Rectal smooth muscle tissue (tissue), 1 donor: ENCODE results near the gene MARCO.
"Not testable (repeated sequence)": the region's sequence is repeated elsewhere in the genome, so short reads cannot be mapped to it uniquely, and the experiment has no call there.

Experiments used
- H3K27ac ChIP-seq: one replicate; pipeline ENCODE4 v1.7.0; 2013; ENCODE audit warnings: low read depth, low read length, inconsistent platforms
- H3K27me3 ChIP-seq: one replicate; pipeline ENCODE4 v1.7.0; 2013; ENCODE audit warnings: low read length; ENCODE audit not compliant: control insufficient read depth, insufficient read depth
- H3K36me3 ChIP-seq: one replicate; pipeline ENCODE4 v1.7.0; 2013; ENCODE audit warnings: low read length; ENCODE audit not compliant: control insufficient read depth, insufficient read depth
- H3K4me1 ChIP-seq: one replicate; pipeline ENCODE4 v1.7.0; 2013; ENCODE audit warnings: low read length; ENCODE audit not compliant: control insufficient read depth, insufficient read depth
- H3K4me3 ChIP-seq: one replicate; pipeline ENCODE4 v1.7.0; 2013; ENCODE audit warnings: low read length
- H3K9ac ChIP-seq: one replicate; pipeline ENCODE4 v1.7.0; 2013; ENCODE audit warnings: low read length

The MARCO gene

GRCh38 chr2:118936936-118937335 lies 5.1 kb upstream of the MARCO start:
- Histone ChIP-seq H3K36me3 (no peaks in the 10 kb centered on the region), H3K27ac (no peak overlapping the region), H3K27me3 (no peaks in the 10 kb centered on the region), H3K9ac (no peak overlapping the region), H3K4me3 (no peak overlapping the region), H3K4me1 (no peaks in the 10 kb centered on the region)

GRCh38 chr2:118937817-118938216 lies 4.2 kb upstream of the MARCO start:
- no peaks in the 10 kb centered on the region for H3K36me3 ChIP-seq
- no peak overlapping the region for H3K4me3 ChIP-seq
- no peaks in the 10 kb centered on the region for H3K27me3 ChIP-seq
- no peak overlapping the region for H3K9ac ChIP-seq
- no peaks in the 10 kb centered on the region for H3K4me1 ChIP-seq
- H3K27ac ChIP-seq: no peak overlapping the region

- Histone ChIP-seq H3K9ac (no peak overlapping the region), H3K4me1 (no peaks in the 10 kb centered on the region), H3K27ac (no peak overlapping the region), H3K4me3 (no peak overlapping the region), H3K27me3 (no peaks in the 10 kb centered on the region), H3K36me3 (no peaks in the 10 kb centered on the region)
Observed at GRCh38 chr2:118939994-118940393, 2.0 kb upstream of the MARCO start.

- Histone ChIP-seq H3K9ac (no peak overlapping the region), H3K27me3 (no peaks in the 10 kb centered on the region), H3K4me3 (no peak overlapping the region), H3K36me3 (no peaks in the 10 kb centered on the region), H3K27ac (no peak overlapping the region), H3K4me1 (no peaks in the 10 kb centered on the region)
Observed at GRCh38 chr2:118940486-118941120, 1.4 kb upstream of the MARCO start.

GRCh38 chr2:118943286-118943685 lies 1.3 kb downstream of the MARCO start:
- Histone ChIP-seq H3K9ac (no peak overlapping the region), H3K27ac (no peak overlapping the region), H3K36me3 (no peaks in the 10 kb centered on the region), H3K4me3 (no peak overlapping the region), H3K27me3 (no peaks in the 10 kb centered on the region), H3K4me1 (no peaks in the 10 kb centered on the region)

GRCh38 chr2:118945881-118946280 lies 3.9 kb downstream of the MARCO start:
- no peak overlapping the region for H3K4me3 ChIP-seq

GRCh38 chr2:118948266-118948665 lies 6.3 kb downstream of the MARCO start:
- not testable (repeated sequence) for H3K27me3 ChIP-seq

More at GRCh38 chr2:118945881-118946280, 3.9 kb downstream of the MARCO start:
- Histone ChIP-seq H3K27me3 (no peaks in the 10 kb centered on the region), H3K27ac (no peak overlapping the region), H3K9ac (no peak overlapping the region), H3K36me3 (no peaks in the 10 kb centered on the region), H3K4me1 (no peaks in the 10 kb centered on the region)

GRCh38 chr2:118954297-118955060 lies 12.5 kb downstream of the MARCO start:
- no peaks in the 10 kb centered on the region for H3K4me1 ChIP-seq
- H3K4me3 ChIP-seq: no peak overlapping the region
- H3K36me3 ChIP-seq: no peaks in the 10 kb centered on the region
- H3K9ac ChIP-seq: no peak overlapping the region
- no peaks in the 10 kb centered on the region for H3K27me3 ChIP-seq
- no peak overlapping the region for H3K27ac ChIP-seq

More at GRCh38 chr2:118948266-118948665, 6.3 kb downstream of the MARCO start:
- not testable (repeated sequence) for H3K27ac ChIP-seq, H3K4me3 ChIP-seq, H3K36me3 ChIP-seq, H3K4me1 ChIP-seq, H3K9ac ChIP-seq

- Histone ChIP-seq H3K4me1 (no peaks in the 10 kb centered on the region), H3K4me3 (no peak overlapping the region)
Observed at GRCh38 chr2:118965737-118966136, 23.7 kb downstream of the MARCO start.

GRCh38 chr2:118967124-118967880 lies 25.3 kb downstream of the MARCO start:
- no peaks in the 10 kb centered on the region for H3K36me3 ChIP-seq
- H3K27ac ChIP-seq: no peak overlapping the region
- no peak overlapping the region for H3K4me3 ChIP-seq
- H3K4me1 ChIP-seq: no peaks in the 10 kb centered on the region
- no peaks in the 10 kb centered on the region for H3K27me3 ChIP-seq
- H3K9ac ChIP-seq: no peak overlapping the region

More at GRCh38 chr2:118965737-118966136, 23.7 kb downstream of the MARCO start:
- Histone ChIP-seq H3K36me3 (no peaks in the 10 kb centered on the region), H3K27me3 (no peaks in the 10 kb centered on the region), H3K9ac (no peak overlapping the region), H3K27ac (no peak overlapping the region)

GRCh38 chr2:118968042-118968441 lies 26.0 kb downstream of the MARCO start:
- Histone ChIP-seq H3K4me1 (no peaks in the 10 kb centered on the region), H3K9ac (no peak overlapping the region), H3K4me3 (no peak overlapping the region), H3K36me3 (no peaks in the 10 kb centered on the region), H3K27me3 (no peaks in the 10 kb centered on the region), H3K27ac (no peak overlapping the region)

GRCh38 chr2:118968961-118969733 lies 27.2 kb downstream of the MARCO start:
- Histone ChIP-seq H3K27ac (no peak overlapping the region), H3K4me3 (no peak overlapping the region), H3K36me3 (no peaks in the 10 kb centered on the region), H3K9ac (no peak overlapping the region), H3K4me1 (no peaks in the 10 kb centered on the region), H3K27me3 (no peaks in the 10 kb centered on the region)
